HG03175 (cell line): ENCODE data around the gene GNMT.
"Not testable (repeated sequence)": the region's sequence is repeated elsewhere in the genome, so short reads cannot be mapped to it uniquely, and the experiment has no call there.

Experiments used
- ATAC-seq: cut with Tn5 transposase; IDR thresholded peaks from one replicate; pipeline ENCODE4 v1.9.1; 2021; ENCODE audit warnings: mild to moderate bottlenecking, moderate library complexity; ENCODE audit not compliant: unreplicated experiment

Gene GNMT

GRCh38 chr6:42940493-42941045 is 20.0 kb upstream of the GNMT start:
- ATAC-seq, result no peak

GRCh38 chr6:42941356-42941755 is 19.2 kb upstream of the GNMT start:
- not testable (repeated sequence) for ATAC-seq

- ATAC-seq, result no peak
These were observed 18.1 kb upstream of the GNMT start for GRCh38 chr6:42942444-42942843.

- ATAC-seq, result no peak
These were observed 12.6 kb upstream of the GNMT start for GRCh38 chr6:42947950-42948349.

- ATAC-seq, result no peak
These were observed 8.2 kb upstream of the GNMT start for GRCh38 chr6:42952389-42952788.

GRCh38 chr6:42954405-42954804 is 6.1 kb upstream of the GNMT start:
- not testable (repeated sequence) for ATAC-seq

GRCh38 chr6:42958125-42958524 is 2.4 kb upstream of the GNMT start:
- ATAC-seq, result no peak

GRCh38 chr6:42959917-42960242 is 674 bp upstream of the GNMT start:
- no peak for ATAC-seq

GRCh38 chr6:42961020-42961470 is 491 bp downstream of the GNMT start:
- no peak for ATAC-seq

GRCh38 chr6:42962096-42962495 is 1.5 kb downstream of the GNMT start:
- no peak for ATAC-seq

- no peak for ATAC-seq
These were observed 2.1 kb downstream of the GNMT start for GRCh38 chr6:42962502-42963178.

- no peak for ATAC-seq
These were observed 2.8 kb downstream of the GNMT start for GRCh38 chr6:42963179-42963854.

GRCh38 chr6:42963855-42964605 is 3.5 kb downstream of the GNMT start:
- no peak for ATAC-seq

- no peak for ATAC-seq
These were observed 6.0 kb downstream of the GNMT start for GRCh38 chr6:42966571-42966970.

GRCh38 chr6:42967228-42967627 is 6.7 kb downstream of the GNMT start:
- no peak for ATAC-seq

- ATAC-seq, result no peak
These were observed 7.7 kb downstream of the GNMT start for GRCh38 chr6:42968126-42968701.

- ATAC-seq, result no peak
These were observed 8.2 kb downstream of the GNMT start for GRCh38 chr6:42968783-42969182.

GRCh38 chr6:42969431-42969830 is 8.9 kb downstream of the GNMT start:
- ATAC-seq, result no peak

GRCh38 chr6:42969934-42970333 is 9.4 kb downstream of the GNMT start:
- ATAC-seq, result no peak

- no peak for ATAC-seq
These were observed 10.5 kb downstream of the GNMT start for GRCh38 chr6:42970871-42971612.
